ENCODE measurements around the gene KIAA1328.
"Not testable (repeated sequence)": the region's sequence is repeated elsewhere in the genome, so short reads cannot be mapped to it uniquely, and the experiment has no call there.

KIAA1328 gene

DNA sequence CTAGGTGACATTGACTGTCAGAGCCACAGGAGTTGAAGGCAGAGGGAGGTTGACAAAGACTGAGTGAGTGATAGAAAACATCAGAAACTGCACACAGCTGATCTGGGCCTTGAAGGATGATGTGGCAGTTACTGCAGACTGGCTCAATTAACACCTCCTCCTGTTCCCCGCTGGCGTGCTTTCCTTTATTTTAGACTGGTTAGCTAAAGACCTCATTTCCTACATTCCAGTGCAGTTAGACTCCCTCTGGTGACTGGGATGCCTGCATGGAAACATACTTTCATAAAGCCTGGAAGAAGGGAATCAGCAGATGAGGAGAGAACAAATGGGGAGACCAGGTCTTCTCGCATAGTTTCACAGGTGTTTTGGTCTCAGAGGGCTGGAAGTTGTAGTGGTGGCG, 7.2 kb upstream of the KIAA1328 start:
- no peak for DNase-seq (ENCODE audit: extremely low read depth in 1 of 2, low read depth in 1 of 2)

DNA sequence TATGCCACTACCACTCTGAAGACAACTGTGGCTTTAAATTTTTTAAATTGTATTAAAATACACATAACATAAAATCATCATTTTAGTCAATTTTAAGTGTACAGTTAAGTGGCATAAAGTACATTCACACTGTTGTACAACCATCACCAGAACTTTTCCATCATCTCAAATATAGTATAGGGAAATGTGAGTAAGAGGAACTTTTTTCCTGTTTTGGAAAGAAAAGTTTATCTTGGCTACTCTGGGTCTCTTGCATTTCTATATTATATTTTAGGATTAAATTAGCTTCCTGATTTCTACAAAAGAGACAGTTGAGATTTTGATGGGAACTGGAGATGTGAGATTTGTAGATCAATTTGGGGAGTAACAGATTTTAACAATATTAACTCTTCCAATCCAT, 3.4 kb upstream of the KIAA1328 start:
- DNase-seq (ENCODE audit: extremely low read depth in 1 of 2, low read depth in 1 of 2): no peak

DNA sequence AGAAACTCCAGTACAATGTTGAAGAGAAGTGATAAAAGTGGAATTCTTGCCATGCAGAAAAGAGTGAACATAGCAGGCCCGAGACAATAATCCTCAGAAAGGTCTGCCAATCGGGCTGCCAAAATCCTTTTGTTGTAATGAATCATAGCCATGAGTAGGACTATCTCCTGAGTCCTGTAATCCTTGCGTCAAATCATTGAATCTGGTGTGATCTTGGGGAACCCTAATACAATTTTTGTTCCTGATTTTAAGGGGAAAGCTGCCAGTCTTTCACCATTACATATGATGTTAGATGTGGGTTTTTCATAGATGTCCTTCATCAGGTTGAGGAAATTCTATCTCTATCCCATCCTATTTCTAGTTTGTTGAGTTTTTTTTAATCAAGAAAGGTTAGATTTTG, 2.4 kb upstream of the KIAA1328 start:
- DNase-seq (ENCODE audit: extremely low read depth in 1 of 2, low read depth in 1 of 2): no peak

DNA sequence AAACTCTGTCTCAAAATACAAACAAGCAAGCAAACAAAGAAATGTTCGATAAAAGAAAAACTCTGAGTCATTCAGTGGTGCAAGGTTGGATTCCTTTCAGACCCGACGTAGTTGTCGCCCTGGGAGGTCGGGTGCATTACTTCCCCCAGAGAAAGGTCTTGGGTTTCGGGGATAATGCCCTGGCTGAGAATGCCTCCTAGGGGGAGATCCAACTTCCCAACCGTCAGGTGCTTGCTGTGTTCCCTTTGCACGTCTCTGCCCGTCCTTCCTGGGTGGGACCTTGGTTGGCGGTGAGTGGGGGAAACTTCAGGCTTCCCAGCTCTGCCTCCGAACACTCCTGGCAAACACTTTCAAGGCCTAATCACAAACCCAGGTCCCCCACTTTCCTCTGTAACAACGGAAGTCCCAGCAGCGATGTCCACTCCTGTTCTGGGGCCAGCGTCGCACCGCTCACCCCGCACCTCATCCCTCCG, 734 bp upstream of the KIAA1328 start:
- DNase-seq (ENCODE audit: extremely low read depth in 1 of 2, low read depth in 1 of 2): no peak

DNA sequence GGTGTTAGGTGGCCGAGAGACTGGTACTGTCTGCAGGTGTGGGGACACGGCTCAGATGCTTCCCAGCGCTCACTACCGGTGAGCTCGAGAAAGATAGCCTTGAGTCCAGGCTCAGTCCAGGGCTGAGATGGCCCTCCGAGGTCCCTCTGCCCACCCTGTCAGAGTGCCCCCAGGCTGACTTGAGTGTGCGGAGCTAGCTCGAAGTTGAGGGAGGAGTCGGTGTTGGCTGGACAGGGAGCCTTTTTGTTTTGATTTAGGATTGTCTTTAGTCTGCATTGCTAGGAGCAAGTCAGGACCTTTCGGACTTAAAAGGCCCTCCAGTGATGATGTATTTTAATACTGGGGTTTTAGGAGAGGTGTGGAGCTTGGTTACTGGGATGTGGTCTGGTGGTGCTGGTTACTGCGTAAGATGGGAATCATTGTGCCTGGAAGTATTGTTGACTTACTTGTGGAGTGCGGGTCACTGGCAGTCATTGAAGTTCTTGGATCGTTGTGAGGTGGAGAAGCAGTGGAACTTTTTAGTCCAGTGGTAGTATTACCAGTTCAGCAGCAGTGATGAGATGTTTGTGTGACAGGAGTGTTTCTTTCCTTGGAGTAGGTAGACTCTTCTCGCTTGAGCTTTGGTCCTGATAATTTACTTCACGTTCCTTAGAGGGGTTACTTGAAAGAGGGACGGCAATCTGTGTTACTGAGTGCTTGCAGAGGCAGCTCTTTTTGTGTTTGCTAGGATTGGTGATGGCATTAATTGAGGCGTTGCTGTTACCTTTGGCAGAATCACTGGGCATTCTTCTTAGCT, 633 bp downstream of the KIAA1328 start:
- no peak for DNase-seq (ENCODE audit: extremely low read depth in 1 of 2, low read depth in 1 of 2)

DNA sequence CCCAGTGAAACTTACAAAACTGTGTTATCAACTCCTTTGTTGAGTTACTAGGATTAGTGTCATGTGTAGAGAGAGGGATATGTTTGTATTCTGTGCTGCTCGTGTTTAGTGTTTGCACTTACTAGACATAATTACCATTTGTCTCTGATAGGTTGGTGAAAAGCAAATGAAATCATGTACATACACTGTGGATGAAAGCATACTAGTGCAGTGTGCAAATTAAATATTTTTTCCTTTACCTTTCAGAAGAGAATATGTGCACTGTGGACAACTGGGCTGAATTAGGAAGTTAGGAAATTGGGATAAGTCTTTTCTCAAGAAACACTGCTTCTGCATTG, 1.2 kb downstream of the KIAA1328 start:
- no peak for DNase-seq (ENCODE audit: extremely low read depth in 1 of 2, low read depth in 1 of 2)

DNA sequence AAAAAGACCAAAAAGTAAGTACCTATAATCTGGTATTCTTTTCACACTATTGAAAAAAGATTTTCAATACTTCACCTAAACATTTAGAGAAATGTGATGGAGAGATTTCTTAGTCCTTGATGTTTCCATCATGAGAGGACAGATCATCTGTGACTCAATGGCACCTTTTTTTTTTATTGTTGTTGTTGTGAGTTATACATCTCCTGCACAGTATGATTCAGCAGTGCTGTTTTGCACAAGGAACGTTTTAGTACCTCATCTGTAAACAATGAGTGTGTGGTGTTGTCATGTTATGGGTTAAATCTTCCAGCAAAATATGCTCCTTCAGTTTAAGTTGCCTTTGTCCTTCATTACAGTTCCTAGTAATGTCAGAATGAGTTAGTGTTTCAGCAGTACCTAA, 2.2 kb downstream of the KIAA1328 start:
- DNase-seq (ENCODE audit: extremely low read depth in 1 of 2, low read depth in 1 of 2): no peak

DNA sequence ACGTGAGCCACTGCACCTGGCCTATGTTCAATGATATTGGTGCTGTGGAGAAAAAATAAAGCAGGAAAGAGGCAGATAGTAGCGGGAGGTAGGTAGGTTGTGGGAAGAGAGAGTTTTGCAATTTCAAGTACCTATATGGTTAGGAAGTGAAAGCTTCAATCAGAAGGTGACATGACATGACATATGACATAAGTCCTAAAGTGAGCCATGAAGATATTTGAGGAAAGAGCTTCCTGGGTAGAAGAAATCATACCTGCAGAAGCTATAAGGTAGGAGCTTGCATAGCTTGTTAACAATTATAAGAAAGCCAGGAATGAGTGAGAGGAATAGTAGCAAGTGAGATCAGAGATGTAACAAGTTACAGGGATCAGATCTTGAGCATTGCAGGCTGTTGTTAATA, 4.2 kb downstream of the KIAA1328 start:
- no peak for DNase-seq (ENCODE audit: extremely low read depth in 1 of 2, low read depth in 1 of 2)

DNA sequence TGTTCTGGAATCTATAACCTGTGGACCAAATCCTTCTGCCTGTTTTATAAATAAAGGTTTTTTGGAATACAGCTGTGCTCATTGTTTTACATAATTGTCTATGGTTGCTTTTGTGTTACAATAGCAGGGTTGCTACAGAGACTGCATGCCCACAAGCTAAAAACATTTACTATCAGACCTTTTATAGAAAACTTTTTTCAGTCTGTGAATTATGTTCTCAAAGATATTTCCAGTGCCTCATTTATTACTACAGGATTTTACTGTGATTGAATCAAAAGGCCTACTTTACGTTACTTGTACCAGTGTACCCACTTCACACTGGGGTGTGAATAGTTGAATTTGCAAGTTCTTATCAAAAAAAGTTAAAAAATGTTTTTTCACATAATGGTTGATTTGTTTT, 7.0 kb downstream of the KIAA1328 start:
- DNase-seq (ENCODE audit: extremely low read depth in 1 of 2, low read depth in 1 of 2): no peak

DNA sequence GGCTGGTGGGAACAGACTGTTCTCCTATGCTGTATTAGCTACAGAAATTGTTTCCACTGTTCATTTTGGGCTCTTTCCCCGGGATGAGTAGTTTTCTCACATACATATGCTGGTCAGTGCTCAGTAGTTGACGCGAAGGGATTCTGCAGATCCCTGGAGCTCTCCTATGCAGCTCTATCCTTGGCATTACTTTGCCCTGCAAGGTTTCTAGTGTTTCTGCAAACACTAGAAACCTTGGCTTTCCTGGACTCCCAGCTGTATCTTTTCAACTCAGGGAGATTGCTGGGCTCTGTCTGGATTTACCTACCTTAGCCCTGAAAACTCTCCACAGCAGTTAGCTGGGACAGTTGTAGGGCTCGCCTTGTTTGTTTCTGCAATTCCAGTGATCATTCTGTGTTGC, 10.9 kb downstream of the KIAA1328 start:
- no peak for DNase-seq (ENCODE audit: extremely low read depth in 1 of 2, low read depth in 1 of 2)

DNA sequence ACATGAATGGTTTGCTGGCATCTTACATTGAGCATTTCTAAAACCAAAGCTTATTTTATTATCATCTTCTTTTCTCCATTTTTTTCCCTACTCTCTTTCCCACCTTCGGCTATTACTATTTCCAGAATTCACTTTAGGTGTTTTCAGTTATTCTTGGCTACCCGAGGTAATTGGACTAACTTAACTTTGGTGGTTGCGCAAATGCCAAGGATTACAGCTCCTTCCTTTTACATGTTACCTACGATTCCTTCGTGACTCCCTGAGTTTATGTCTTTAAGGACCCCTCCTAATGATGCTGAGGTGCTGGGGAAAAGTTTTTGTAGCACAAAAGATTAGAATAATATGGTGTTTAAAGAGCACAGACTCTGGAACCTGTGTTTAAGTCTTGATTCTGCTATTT, 14.3 kb downstream of the KIAA1328 start:
- DNase-seq (ENCODE audit: extremely low read depth in 1 of 2, low read depth in 1 of 2): no peak

DNA sequence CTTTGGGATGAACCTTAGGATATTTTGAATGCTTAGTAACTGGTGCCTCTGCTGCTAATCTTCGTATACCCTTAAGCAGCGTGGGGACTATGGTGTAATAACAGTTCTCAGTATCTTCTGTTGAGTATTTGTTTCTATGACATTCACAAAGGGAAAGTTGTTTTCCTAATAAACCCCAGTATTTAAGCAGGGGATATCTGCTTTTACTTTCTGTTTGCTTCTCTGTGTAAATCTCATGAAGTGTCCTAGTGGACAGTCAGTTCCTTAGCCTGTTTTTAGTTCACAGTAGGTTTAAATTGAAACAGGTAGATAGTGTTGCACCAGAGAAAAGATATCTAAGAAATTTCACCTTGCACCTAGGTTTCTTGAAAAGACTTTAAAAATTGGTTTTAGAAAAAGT, 14.9 kb downstream of the KIAA1328 start:
- DNase-seq (ENCODE audit: extremely low read depth in 1 of 2, low read depth in 1 of 2): no peak

DNA sequence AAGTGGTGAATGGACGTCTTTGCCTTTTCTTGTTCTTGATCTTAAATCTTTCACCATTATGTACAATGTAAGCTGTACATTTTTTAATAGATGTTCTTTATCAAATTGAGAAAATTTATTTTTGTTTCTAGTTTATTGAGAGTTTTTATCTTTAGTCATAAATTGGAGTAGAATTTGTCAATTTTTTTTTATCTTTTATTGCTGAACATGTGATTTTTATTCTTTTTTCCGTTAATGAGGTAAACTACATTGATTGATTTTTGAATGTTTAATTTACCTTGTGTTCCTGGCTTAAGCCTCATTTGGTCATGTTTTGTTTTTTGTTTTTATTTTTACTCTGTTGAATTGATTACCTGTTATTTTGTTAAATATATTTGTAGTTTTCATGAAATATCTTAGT, 19.7 kb downstream of the KIAA1328 start:
- DNase-seq (ENCODE audit: extremely low read depth in 1 of 2, low read depth in 1 of 2): no peak

DNA sequence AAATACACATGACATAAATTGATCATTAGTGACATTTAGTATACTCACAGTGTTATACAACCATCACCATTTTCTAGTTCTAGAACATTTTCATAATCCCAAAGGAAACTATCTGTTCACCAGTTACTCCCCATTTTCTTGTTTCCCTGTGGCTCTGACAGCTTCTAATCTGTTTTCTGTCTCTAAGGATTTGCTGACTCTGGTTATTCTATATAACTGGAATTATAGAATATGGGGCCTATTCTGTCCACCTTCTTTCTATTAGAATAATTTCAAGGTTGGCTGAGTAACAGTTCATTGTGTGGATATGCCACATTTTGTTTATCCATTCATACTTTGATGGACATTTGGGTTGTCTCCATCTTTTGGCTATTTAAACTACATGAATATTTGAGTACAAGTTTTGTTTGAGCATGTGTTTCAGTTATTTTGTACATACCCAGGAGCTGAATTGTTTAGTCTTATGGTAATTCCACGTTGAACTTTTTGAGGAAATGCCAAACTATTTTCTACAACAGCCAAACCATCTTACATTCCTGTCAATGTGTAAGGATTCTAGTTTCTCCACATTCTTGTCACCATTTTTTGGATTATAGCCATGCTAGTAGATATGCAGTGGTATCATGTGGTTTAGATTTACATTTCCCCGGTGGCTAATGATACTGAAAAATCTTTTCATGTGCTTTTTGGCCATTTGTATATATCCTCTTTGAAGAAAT, 20.5 kb downstream of the KIAA1328 start:
- DNase-seq (ENCODE audit: extremely low read depth in 1 of 2, low read depth in 1 of 2): no peak

DNA sequence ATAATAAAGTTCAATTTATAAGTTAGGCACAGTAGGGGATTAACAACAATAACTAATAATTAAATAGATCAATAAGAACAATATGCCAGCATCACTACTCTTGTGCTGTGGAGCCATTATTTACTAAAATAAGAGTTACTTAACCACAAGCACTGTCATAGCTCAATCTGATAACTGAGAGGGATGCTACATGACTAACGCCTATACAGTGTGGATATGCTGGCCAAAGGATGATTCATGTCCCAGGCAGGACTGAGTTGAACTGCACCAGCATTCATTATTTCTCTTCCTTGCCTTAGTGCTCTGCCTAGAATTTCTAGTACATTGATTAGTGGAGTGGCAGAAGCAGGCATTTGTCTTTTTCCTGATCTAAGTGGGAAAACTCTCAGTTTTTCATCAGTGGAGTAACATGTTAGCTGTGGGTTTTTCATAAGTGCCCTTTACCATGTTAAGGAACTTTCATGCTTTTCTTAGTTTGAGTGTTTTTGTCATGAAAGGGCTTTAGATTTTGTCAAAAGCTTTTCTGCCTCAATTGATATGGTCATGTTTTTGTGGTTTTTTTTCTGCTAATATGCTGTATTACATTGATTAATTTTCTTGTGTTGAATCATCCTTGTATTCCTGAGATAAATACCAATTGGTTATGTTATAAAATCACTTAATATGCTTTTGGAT, 21.7 kb downstream of the KIAA1328 start:
- no peak for DNase-seq (ENCODE audit: extremely low read depth in 1 of 2, low read depth in 1 of 2)

DNA sequence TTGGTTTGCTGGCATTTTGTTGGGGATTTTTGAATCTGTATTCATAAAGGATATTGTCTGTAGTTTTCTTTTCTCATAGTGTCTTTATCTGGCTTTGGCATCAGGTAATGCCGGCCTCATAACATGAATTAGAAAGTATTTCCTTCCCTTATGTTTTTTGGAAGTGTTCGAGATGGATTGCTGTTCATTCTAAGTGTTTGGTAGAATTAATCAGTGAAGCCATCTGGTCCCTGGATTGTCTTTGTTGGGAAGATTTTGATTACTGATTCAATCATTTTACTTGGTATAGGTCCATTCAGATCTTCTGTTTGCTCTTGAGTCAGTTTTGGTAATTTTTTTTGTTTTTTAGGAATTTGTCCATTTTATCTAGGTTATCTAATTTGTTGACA, 22.3 kb downstream of the KIAA1328 start:
- DNase-seq (ENCODE audit: extremely low read depth in 1 of 2, low read depth in 1 of 2): no peak

DNA sequence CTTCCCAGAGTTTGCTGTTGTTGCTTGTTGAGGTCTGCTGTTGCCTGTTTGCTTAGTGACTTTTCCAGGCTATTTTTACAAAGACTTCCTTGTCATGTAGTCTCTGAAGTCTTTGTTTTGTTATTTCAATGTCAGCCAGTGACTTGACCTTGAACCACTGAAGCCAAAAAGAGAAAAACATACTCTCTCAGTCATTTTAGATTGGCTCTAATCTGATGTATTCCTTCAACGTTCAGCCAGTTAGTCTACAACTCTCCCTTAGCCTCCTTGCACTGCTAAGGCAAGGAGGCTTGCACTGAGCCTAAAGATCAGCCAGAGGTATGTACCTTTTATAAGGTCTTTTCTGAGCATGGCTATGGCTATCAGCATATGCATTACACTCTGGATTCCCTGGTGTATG, 27.9 kb downstream of the KIAA1328 start:
- DNase-seq (ENCODE audit: extremely low read depth in 1 of 2, low read depth in 1 of 2): no peak

DNA sequence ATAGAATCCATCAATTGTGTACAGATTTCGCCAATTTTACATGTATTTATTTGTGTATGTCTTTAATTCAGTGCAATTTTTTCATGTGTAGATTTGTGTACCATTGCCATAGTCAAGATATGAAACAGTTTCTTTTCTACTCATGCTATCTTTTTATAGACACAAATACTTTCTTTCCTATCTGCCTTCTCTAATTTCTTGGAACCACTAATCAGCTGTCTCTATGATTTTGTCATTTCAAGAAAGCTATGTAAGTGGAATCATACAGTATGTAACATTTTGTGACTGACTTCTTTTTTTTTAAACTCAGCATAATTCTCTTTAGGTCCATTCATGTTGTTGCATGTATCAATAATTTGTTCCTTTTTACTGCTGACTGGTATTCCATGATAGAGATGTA, 33.3 kb downstream of the KIAA1328 start:
- DNase-seq (ENCODE audit: extremely low read depth in 1 of 2, low read depth in 1 of 2): no peak

DNA sequence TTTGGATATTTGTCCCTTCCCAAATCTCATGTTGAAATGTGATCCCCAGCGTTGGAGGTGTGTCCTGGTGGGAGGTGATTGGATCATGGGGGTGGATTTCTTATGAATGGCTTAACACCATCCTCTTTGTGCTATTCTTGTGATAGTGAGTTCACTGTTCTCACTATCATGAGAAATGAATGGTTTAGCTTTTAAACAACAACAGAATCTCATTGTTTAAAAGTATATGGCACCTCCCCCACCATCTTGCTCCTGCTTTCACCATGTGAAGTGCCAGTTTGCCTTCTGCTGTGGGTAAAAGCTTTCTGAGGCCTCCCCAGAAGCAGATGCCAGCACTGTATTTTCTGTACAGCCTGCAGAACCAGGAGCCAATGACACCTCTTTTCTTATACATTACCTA, 38.1 kb downstream of the KIAA1328 start:
- DNase-seq (ENCODE audit: extremely low read depth in 1 of 2, low read depth in 1 of 2): no peak

DNA sequence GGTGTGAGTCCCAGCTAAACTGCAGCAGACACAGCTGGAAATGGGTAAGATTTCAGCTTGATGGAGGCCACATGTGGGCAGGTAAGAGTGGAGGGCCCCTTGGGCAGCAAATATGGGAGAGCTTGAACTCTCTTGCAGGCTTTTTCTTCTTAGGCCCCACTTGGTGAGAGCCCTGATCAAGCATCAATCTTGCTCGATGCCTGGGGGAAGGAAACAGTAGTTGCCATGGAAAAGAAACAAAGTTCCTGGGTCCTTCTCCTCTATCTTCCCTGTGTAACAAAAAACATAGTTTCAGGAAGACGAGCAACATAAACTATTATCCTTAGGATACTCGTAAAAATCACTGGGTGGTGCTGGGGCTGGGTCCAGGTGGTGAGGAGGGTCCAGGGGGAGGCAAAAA, 42.9 kb downstream of the KIAA1328 start:
- DNase-seq (ENCODE audit: extremely low read depth in 1 of 2, low read depth in 1 of 2): no peak

DNA sequence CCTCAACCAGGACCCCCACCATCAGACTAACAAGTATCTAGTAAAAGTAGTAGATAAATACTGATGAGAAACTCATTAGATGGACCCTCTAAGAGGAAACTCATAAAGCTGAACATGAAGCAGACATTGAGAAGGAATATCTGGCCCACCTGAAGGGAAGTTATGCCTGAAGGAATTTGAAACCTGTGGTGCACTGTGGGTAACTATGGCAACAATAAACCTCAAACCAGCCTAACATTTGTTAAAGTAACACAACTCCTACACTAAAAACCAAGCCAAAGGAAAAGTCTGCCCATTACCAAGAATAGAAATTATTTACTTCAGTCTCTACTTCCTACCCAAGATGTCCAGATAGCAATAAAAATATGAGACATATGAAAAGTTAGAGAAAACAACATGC, 43.4 kb downstream of the KIAA1328 start:
- DNase-seq (ENCODE audit: extremely low read depth in 1 of 2, low read depth in 1 of 2): no peak

DNA sequence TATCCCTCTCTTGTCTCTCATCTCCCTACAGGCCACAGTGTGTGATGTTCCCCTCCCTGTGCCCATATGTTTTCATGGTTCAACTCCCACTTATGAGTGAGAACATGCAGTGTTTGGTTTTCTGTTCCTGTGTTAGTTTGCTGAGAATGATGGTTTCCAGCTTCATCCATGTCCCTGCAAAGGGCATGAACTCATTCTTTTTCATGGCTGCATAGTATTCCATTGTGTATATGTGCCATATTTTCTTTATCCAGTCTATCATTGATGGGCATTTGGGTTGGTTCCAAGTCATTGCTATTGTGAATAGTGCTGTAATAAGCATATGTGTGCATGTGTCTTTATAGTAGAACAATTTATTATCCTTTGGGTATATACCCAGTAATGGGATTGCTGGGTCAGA, 44.9 kb downstream of the KIAA1328 start:
- not testable (repeated sequence) for DNase-seq (ENCODE audit: extremely low read depth in 1 of 2, low read depth in 1 of 2)

Measured in activated CD8-positive, alpha-beta memory T cell treated with anti-CD3 and anti-CD28 coated beads for 1 hour (primary cell).